AG08396 (cell line): ENCODE measurements around the gene CEP85L.
A peak's percentile ranks its signal among the peaks of the same experiment; 100 is the strongest.

Experiments used
- DNase-seq: peaks from one replicate; pipeline ENCODE4 v3.0.0; 2012; ENCODE audit warnings: low spot score, mixed read lengths

The CEP85L gene

DNA sequence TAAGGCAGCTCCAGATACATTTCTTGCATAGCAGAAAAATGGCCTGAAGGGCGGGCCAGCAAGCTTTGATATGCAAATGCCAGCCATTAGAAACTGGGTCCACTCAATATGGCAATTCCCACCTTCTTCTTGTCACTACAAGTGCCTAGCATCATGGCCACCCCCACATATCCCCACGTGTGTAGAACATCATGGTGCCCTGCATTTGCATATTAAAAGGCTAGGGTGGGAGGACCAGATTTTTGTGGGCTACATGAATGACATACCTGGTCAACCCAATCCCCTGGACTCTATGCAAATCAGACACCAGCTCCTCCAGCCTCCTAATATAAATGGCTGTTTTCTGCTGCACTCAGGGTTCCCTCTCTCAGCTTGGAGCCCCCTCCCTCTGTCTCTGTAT is 71.6 kb downstream of the CEP85L start:
- no peak for DNase-seq

DNA sequence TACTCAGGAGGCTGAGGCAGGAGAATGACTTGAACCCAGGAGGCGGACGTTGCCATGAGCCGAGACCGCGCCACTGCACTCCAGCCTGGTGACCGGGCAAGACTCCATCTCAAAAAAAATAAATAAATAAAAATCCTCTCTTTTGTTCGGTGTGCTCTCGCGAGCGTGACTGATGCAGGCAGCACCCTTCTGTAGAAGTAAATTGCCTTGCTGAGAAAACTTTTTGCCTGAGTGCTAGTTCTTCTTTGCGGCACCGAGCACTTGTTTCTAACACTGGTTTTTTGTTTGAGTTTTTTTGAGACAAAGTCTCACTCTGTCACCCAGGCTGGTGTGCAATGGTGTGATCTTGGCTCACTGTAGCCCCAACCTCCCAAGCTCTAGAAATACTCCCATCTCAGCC is 72.8 kb downstream of the CEP85L start:
- no peak for DNase-seq

DNA sequence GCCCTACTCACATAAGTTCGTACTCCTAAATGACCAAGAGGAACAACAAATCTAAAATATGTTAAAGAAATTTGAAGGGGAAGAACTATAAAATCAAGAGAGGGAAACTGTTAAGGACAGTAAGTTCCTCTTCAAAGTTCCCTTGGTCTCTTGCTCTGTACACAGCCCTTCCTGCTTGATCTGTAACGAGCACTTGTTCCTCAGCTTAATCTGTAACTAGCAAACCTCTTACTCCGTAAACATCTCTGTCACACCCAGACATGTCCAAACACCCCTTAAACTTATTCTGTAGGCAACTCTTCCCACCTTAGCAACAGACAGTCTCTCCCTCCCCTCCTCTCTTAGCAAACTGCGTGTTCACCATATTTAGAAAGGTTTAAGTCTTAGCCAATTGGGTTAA is 73.4 kb downstream of the CEP85L start:
- DNase-seq: no peak

DNA sequence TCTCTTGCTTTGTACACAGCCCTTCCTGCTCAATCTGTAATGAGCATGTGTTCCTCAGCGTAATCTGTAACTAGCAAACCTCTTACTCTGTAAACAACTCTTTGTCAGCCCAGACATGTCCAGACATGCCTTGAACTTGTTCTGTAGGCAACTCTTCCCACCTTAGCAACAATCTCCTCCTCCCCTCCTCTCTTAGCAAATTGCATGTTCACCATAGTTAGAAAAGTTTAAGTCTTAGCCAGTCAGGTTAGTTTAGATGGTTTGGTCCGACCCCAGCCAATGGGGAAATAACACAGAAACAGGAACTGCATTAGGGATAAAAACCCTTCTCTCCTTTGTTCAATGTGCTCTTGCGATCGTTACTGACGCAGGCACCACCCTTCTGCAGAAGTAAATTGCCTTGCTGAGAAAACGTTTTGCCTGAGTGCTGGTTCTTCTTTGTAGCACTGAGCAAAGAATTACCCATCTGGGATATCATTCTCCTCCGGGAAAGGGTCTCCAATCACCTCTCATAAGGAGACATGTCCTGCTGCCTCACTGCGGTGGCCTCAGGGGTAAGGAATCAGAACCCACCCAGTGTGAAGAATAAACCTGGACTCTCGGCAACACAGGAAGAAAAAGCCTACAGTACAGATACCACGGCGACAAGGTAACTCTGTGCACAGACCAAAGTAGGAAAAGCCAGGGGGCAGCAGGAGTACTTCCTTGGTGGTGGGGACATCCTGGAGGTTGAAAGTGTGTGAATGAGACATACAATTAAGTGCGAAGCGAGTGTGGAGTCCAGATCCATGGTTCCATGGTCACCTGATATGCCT is 77.1 kb downstream of the CEP85L start:
- no peak for DNase-seq

DNA sequence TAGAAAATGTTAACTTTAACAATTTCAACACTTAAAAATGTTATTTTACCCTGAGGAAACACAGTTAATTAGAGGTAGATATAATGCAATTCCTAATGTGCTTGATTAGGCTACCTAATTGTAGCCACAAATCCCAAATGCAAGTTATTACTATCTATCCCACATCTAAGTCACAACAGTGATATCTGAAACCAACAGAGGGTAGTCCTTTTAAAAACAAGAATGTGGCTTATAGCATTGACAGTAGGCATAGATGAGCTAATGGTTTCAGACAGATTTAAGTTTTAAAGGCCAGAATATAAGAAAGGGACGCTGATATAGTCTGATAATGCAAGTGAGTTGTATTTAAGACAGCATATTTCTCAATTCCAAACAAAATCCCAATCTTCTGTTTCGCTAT is 80.3 kb downstream of the CEP85L start:
- no peak for DNase-seq

DNA sequence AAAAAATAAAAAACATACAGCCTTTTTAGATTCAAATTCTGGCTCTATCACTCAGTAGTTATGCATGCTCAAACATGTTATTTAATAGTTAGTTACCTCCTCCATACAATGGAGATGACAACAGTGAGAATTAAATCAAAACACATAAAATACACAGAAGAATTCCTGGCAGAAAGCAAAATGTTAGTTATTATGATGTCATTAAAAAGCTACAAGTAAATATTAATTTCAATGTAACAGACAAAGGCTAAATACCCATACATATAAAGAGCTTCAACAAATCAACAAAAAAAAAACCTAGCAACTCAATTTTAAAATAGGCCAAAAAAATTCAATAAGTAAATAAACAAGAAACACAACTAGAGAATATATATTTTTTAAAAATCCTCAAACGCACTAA is 81.9 kb downstream of the CEP85L start:
- DNase-seq: no peak

DNA sequence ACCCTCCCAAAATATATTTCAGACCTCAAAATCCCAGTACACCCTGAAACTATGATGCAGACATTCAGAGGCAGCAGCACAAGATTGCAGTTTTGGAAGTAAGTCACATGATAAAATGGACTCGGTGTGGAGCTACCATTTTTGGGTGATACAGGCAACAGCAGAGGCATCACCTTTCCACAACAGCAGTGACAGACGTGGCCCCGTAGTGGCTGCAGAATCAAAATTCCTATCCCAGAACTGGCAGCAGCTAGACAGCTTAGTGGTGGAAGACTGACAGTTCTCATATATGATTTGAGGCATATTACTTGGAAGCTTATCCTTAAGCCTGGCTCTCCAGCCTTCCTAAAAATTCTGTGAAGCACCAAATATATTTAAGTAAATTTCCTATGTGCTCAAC is 83.4 kb downstream of the CEP85L start:
- DNase-seq: no peak

DNA sequence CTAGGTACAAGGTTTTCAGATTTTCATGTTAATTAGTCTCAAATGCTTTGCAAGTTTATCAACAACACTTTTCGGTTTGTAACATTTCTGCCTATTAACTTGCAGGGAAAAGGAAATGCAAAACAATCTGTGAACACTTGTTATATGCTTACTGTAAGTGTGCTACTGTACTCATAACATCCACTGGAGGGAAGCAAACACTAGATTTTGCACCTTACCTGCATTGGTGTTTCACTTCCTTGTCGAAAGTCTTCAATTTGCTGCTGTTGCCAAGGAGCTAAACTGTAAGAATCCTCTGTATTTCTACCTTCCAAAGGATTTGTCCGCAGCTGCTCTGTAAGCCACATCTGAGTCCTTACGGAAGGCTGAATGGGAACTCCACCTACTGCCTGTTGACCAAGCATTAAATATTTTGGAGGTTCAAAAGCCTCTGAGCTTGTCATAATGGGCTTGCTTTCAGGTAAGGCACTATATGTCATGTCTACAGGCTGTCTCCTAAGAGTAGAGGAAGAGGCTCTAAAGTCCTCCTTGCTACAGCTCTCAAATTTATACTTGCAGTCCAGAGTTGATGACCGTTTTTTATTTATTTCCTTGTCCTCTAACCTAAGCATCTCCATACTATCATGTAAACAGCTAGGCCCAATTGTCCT is 86.0 kb downstream of the CEP85L start:
- no peak for DNase-seq

DNA sequence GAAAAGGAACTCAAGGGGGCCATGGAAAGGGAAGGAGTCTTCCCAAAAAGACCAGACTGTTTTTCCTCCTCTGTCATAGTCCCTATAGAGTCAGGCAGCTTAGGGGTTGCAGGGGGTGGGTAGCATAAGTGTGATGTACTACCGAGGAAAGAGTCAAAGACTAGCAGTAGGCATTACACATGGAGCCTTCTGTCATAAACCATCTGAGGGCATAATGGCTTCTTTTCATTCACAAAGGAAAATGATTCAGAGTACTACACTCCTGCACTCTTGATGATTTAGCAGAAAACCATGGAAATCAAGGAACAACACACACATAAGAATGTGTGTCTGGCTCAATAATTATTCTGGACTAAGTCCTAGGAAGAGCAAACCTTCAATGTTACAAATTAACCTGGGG is 88.4 kb downstream of the CEP85L start:
- peak; percentile 8 for DNase-seq

DNA sequence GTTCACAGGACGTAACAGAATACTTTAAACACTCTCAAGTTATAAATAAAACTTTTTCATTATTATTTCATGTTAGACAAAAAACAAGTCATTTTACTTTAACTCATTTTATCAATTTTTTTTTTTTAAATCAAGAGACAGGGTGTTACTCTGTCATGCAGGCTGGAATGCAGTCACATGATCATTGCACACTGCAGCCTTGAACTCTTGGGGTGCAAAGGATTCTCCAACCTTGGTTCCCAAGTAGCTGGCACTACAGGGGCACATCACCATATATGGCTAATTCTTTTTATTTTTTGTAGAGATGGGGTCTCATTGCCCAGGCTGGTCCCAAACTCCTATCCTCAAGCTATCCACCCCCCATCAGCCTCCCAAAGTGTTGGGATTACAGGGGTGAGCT is 89.1 kb downstream of the CEP85L start:
- no peak for DNase-seq

DNA sequence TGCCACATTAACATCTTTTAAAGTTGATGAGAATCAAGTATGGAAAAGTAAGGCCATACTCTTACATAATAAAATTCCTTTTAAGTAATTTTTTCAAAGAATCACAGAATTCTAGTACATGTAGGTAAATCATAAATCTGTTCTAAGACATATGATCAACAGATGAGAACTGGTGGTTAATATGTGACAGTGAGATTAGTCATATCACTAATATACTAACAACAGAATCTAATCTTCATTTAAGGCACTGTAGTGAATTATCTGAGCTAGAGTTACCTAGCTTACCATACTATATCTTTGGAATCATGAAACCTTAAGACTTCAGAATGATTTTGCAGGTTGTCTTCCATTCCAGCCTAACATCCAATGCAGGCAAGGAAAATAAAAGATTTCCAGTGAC is 91.7 kb downstream of the CEP85L start:
- DNase-seq: no peak

DNA sequence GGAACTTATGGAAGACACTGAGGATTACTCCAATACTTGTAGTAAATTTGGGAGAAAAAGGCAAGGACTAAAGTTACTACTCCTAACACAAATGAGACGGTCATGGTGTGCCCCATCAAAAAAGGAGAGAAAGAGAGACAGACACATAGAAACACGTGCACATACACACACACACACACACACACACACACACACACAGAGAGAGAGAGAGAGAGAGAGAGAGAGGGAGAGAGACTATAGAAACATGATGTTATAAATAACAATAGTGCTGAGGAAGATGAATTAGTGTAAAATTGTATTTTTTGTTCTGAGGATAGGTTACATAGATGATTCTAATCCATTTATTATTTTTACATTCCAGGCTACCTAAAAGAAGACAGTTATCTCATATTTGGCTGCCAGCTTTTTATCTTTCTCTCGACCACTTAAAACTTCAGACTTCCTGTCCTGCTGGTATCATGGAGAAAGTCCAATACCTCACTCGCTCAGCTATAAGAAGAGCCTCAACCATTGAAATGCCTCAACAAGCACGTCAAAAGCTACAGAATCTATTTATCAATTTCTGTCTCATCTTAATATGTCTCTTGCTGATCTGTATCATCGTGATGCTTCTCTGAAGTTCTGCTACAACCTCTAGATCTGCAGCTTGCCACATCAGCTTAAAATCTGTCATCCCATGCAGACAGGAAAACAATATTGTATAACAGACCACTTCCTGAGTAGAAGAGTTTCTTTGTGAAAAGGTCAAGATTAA is 92.8 kb downstream of the CEP85L start:
- DNase-seq: no peak

DNA sequence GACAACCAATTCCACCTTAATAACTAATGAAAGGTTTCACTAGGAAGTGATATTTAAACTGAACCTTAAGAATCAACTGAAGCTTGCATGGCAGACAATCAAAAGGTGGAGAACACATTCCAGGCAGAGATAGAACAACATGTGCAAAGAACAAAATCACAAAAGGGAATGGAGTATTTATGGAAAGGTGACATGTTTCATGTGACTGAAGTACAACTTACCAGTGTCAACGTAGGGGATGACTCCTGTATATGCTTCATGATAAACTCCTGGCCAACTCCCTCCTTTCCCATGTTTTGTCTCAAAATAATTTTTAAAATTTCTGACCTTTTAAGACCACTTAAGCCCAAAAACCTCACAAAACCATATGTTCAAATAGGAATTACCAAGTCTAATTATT is 96.7 kb downstream of the CEP85L start:
- no peak for DNase-seq

DNA sequence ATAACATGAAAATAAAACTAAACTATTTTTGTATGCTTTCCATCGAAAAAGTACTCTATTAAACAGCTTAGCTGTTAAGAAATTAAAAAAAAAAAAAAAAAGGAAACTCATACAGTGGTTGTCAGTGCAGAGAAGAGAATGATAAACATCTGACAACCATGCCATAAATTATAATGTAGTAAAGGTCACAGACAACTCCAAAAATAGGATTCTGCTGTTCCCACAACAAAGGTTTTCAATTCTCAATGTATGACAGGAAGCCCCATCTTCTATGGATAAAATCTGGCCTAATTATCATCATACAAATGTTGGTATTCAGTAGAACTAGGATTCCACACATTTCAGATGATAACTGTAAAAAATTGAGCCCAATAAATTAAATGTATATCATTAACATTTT is 98.3 kb downstream of the CEP85L start:
- DNase-seq: no peak

DNA sequence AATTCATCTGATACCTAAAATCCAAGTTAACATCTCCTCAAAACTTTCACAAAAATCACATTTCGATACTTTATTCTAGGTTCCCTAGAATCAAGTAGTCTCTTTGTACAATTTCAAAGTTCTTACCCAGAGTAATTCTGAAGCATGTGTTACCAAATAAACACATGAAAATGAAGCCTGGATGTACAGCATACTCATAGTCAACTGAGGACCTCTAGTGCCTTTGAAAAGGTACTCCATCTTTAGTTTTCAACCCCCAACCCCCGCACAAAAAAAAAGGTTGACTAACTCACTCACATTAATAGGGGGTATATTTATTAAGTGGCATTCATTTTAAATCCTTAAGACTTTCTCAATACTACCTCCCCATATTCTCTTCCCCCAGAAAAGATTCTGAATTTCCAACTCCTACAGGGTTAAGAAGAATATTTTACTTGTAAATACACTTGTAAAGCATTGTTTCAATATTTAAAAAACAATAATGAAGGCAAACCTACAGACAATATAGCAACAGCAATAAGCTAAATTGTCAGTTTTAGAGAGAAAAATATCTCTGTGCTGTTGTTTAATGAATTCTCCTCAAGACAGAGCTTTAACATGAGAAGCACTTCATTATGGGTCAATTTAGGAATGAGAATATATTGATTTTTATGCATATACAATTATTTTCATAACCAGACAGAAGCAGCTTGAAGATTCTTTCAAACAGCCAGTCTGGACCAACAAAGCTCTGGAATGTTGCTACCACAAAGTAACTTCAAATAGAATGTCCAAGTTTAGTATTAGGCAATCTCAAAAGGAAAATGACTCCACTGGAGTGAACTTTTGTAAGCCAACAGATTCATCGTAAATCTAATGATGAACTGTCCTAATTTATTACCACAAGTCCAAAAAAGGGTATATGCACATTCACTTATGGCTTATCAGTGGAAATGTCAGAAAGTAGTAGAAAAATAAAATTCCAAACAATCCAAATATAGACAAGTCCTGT is 100.0 kb downstream of the CEP85L start:
- peak; percentile 9 for DNase-seq

DNA sequence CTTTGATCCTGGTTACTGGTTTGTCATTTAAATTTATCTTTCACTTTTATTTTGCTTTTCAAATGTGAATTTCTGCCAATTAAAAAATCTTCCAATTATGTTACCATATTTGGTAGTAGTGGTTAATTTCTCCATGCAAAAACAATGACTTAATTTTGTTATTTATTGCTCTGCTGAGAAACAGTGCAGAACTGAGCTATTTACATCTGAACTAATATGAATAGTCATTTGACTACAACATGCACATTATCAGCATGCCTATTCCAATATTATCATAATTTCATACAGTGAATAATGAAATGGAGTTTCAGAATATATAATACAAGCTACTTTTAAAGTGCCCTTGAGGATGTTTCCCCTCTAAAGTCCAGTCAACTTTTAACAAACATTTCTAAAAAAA is 102.8 kb downstream of the CEP85L start:
- DNase-seq: no peak

DNA sequence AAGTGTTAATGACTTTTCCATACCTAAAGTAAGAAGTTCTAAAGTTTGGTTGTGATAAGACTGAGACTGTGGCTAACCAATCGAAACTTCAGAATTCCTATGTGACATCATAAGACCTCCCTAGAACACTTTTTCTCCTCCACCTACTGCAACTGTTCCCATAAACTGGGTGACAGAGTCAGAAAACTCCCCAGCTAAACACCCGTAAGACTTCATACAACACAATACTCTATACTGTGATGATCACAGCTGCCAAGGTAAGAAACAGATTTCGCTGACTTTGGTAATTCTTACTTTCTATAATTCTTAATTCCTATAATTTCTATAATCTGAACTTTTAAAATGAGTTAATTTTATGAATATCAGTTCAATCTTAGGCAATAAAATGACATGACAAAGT is 103.3 kb downstream of the CEP85L start, which contains the start of gene PLN:
PLN (plus strand) TSS at position 161 of the 400 bp plus-strand sequence. CDS start 10,626 bp downstream, outside the sequence.
- DNase-seq: no peak

DNA sequence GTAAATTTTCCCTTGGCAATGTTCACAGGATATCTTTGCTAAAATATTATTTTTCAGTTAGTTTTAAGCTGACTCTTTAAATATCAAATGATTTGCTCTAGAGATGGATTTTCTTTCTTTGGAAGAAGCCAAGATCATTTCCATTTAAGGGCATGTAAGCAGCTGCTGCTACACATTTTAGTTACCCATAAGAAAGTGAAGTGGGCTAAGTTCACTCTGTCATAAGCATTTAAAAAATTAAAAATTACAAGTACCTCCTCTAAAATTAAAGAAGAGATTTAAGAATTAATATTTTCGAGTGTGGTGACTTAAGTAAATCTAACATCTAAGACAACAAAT is 104.5 kb downstream of the CEP85L start:
- no peak for DNase-seq

DNA sequence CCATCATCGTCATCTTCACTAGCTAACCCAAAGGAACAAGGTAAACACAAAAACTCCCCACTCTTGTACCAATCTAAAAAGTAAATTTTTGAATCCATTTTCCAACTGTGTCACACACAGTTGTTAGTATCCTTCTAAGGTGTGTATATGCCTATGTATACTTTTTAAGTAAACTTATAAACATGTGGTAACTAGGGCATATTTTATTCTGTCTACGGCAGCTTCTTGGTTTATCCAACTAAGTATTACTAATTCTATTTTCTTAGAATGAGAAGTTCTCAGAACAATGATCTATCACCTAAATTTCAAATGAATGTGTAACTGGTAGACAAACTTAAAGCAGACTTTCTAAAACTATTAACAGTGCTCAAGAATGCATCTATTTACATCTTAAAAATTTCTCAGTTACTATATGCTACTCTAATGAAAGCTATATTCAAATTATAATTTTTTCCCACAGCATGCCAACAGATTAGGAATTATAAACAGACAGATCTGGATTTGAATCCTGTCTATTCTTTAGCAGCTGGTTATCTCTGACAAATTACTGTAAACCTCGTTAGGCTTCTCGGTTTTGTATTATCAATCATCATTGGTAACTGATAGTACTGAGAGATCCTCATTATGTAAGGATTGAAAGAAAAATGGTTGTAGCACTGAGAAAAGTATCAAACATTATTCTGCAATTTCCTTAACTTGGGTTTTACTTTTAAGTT is 105.1 kb downstream of the CEP85L start:
- DNase-seq: no peak

DNA sequence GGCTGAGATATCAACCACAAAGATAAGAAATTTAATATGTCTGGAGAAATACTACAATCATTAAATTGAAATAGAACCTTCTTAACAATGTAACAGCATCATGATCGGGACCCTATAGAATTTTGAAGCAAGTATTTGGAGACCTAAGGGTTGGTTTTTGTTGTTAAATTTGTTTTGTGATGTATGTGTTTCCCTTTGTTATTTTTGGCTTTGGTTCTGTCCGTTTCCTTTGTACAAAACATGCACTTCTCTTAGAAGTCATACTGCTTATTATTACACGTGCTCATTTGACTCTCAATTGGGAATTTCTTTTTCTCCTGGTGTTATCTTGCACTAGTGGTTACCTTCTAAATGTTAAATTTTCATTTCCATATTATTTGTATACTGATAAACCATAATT is 107.3 kb downstream of the CEP85L start:
- DNase-seq: no peak
